ENCODE data around the gene FOXP1. TPM values are rescaled to one million over a fixed set of nuclear protein-coding genes. Genes with fewer than 3 reads are reported as not detected.

Gene FOXP1
- total and polyA plus RNA-seq, 2 experiments from 2014 or later, result 37.4 to 59.9 TPM

DNA sequence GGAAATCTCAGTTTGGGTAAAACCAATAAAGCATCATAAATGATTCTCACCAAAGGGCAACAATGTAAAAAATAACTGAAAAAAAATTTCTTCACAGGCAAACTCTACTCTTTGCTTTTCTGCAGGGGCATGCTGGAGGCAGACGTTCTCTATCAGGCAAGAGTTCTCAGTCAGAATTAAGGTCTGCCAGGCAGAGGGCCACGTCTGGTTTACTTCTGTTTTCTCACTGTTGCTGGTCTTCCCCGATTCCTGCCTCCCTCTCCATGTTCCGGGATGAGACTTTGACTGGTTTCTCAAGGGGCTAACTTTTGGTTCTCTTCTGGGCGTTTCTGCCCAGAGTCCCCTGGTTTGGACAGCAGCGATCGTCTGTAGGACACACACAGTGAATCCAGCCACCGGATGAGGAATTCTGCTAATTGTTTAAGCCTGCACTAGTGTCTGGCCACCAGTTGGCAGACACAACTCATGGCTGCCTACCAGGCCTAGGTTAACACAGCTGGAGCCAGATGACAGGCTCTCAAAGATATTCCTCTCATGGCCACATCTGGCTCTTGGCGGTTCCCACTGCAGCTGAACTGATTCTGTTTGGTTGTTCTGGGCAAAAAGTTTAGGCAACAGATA lies 273.1 kb downstream of the FOXP1 start:
- Histone ChIP-seq H3K9me2 (ENCODE audit: insufficient read depth) (no peaks in the 10 kb centered on the region), H3K36me3 (ENCODE audit: low read depth) (no peaks in the 10 kb centered on the region), H3K27ac (peak overlapping the region; percentile 83), H3K4me3 (peak overlapping the region; percentile 55), H3K9ac (peak overlapping the region; percentile 58), H3K4me1 (ENCODE audit: insufficient read depth) (peaks cover 26% of the 10 kb centered on the region), H3K27me3 (replicated peaks; ENCODE audit: insufficient read depth) (no peaks in the 10 kb centered on the region), H3K4me2 (ENCODE audit: unreplicated experiment) (peak overlapping the region; percentile 81), H2AFZ (peak overlapping the region; percentile 74), H3F3A (ENCODE audit: insufficient read depth) (peaks cover 31% of the 10 kb centered on the region), H3K9me3 (ENCODE audit: low read depth) (no peaks in the 10 kb centered on the region), H3K79me2 (ENCODE audit: insufficient read depth) (peaks cover 3% of the 10 kb centered on the region; the same call in 1 of the 2 replicates), H4K20me1 (ENCODE audit: insufficient read depth) (no peaks in the 10 kb centered on the region)
- 6% methylated on average over 9 of the region's 9 CpGs for WGBS, 2 experiments (ENCODE audit: low coverage in 1 of 2, low lambda C conversion rate in 2 of 2, missing lambda C conversion rate in 2 of 2)
- no peak for TF ChIP-seq EZH2phosphoT487 (IDR thresholded peaks at IDR 0.05; ENCODE audit: insufficient read depth, low read depth)
- TF ChIP-seq EZH2 (IDR thresholded peaks at IDR 0.05; ENCODE audit: insufficient read depth, poor library complexity, severe bottlenecking), result no peak
- in situ Hi-C loops (cut with MboI), result no loop called here
- DNase-seq, result peak; percentile 94

DNA sequence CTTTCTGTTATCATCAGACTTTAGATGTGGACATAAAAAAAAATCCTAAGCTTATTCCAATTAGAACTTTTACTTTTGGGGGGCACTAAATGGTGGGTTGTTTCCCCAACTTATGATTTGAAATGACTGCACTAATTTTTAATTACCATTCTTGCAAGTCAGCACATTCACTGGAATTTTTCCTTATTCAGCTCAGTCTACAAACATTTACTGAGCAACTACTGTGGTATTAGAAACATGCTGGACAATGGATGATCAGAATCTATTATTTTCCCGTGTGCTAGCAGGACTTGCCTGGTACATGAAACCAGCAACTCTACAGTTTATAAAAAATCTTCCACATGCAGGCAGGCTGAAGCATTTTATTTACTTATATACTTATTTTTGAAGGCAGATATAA lies 273.6 kb downstream of the FOXP1 start:
- H4K20me1 ChIP-seq (ENCODE audit: insufficient read depth), result no peaks in the 10 kb centered on the region
- H2AFZ ChIP-seq, result peak overlapping the region; percentile 74; the same call in 1 of the 2 replicates
- WGBS, 2 experiments (ENCODE audit: low coverage in 1 of 2, low lambda C conversion rate in 2 of 2, missing lambda C conversion rate in 2 of 2), result 12 to 17% methylated on average over 1 of the region's 1 CpG
- H3K4me1 ChIP-seq (ENCODE audit: insufficient read depth), result peaks cover 29% of the 10 kb centered on the region
- peak overlapping the region; percentile 83 for H3K27ac ChIP-seq
- H3K4me2 ChIP-seq (ENCODE audit: unreplicated experiment), result peak overlapping the region; percentile 81
- no peaks in the 10 kb centered on the region for H3K9me2 ChIP-seq (ENCODE audit: insufficient read depth)
- peak overlapping the region; percentile 58 for H3K9ac ChIP-seq
- in situ Hi-C loops (cut with MboI), result no loop called here
- no peaks in the 10 kb centered on the region for H3K36me3 ChIP-seq (ENCODE audit: low read depth)
- H3K27me3 ChIP-seq (replicated peaks; ENCODE audit: insufficient read depth), result no peaks in the 10 kb centered on the region
- no peaks in the 10 kb centered on the region for H3K79me2 ChIP-seq (ENCODE audit: insufficient read depth)
- peak overlapping the region; percentile 55 for H3K4me3 ChIP-seq
- DNase-seq, result peak; percentile 57
- no peaks in the 10 kb centered on the region for H3K9me3 ChIP-seq (ENCODE audit: low read depth)
- no peak for TF ChIP-seq EZH2 (IDR thresholded peaks at IDR 0.05; ENCODE audit: insufficient read depth, poor library complexity, severe bottlenecking)
- TF ChIP-seq EZH2phosphoT487 (IDR thresholded peaks at IDR 0.05; ENCODE audit: insufficient read depth, low read depth), result no peak
- H3F3A ChIP-seq (ENCODE audit: insufficient read depth), result peaks cover 31% of the 10 kb centered on the region

DNA sequence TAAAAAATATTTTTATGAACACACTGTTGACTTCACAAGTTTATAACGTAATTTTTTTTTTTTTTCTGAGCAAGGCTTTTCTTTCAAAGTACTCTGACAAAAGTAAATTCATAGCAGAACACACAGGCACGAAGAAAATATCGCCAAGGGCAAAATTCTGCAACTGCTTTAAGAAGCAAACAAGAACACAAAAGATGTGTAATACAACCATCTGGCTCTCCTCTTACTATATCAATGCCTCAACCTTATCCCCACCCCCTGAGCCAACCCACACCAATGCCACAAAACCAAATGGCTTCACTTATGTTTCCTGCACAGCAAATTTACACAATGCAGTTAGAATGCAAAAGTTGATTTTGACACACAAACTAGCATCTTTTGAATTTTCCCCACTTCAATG lies 274.2 kb downstream of the FOXP1 start:
- H3K79me2 ChIP-seq (ENCODE audit: insufficient read depth), result peaks cover 3% of the 10 kb centered on the region; the same call in 1 of the 2 replicates
- peak overlapping the region; percentile 81 for H3K4me2 ChIP-seq (ENCODE audit: unreplicated experiment)
- no peak for TF ChIP-seq EZH2 (IDR thresholded peaks at IDR 0.05; ENCODE audit: insufficient read depth, poor library complexity, severe bottlenecking)
- H3K9me3 ChIP-seq (ENCODE audit: low read depth), result no peaks in the 10 kb centered on the region
- in situ Hi-C loops (cut with MboI), result no loop called here
- H3K27ac ChIP-seq, result peak overlapping the region; percentile 83
- WGBS, 2 experiments (ENCODE audit: low coverage in 1 of 2, low lambda C conversion rate in 2 of 2, missing lambda C conversion rate in 2 of 2), result 91 to 95% methylated on average over 3 of the region's 3 CpGs
- H3F3A ChIP-seq (ENCODE audit: insufficient read depth), result peaks cover 31% of the 10 kb centered on the region
- no peak overlapping the region for H3K4me3 ChIP-seq
- no peaks in the 10 kb centered on the region for H4K20me1 ChIP-seq (ENCODE audit: insufficient read depth)
- no peaks in the 10 kb centered on the region for H3K27me3 ChIP-seq (replicated peaks; ENCODE audit: insufficient read depth)
- no peaks in the 10 kb centered on the region for H3K9me2 ChIP-seq (ENCODE audit: insufficient read depth)
- peak; percentile 31 for DNase-seq
- peaks cover 30% of the 10 kb centered on the region for H3K4me1 ChIP-seq (ENCODE audit: insufficient read depth)
- no peak overlapping the region for H2AFZ ChIP-seq
- H3K36me3 ChIP-seq (ENCODE audit: low read depth), result no peaks in the 10 kb centered on the region
- no peak overlapping the region for H3K9ac ChIP-seq

DNA sequence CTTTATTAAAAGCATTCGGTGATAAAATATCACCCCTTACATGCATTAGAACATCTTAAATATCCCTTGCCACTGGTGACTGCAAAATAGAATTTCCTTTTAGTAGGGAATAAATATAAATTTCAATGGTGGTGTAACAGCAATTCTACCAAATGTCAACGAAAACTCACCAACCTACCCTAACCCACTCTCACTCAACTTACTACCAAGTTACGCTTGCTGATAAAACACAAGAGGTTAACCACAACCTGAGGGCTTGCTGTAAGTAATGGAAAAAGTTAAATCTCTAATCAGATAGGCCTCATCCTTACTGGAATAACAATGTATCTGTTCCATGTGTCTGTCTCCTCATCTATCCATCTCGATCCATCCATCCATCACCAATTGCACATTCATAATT lies 274.7 kb downstream of the FOXP1 start:
- Histone ChIP-seq H3K27ac (no peak overlapping the region), H3K9ac (no peak overlapping the region), H2AFZ (no peak overlapping the region), H3K4me1 (ENCODE audit: insufficient read depth) (peaks cover 30% of the 10 kb centered on the region), H3K27me3 (replicated peaks; ENCODE audit: insufficient read depth) (no peaks in the 10 kb centered on the region), H3K79me2 (ENCODE audit: insufficient read depth) (peaks cover 8% of the 10 kb centered on the region; the same call in 1 of the 2 replicates), H3F3A (ENCODE audit: insufficient read depth) (peaks cover 31% of the 10 kb centered on the region), H3K4me3 (no peak overlapping the region), H4K20me1 (ENCODE audit: insufficient read depth) (no peaks in the 10 kb centered on the region), H3K4me2 (ENCODE audit: unreplicated experiment) (no peak overlapping the region), H3K36me3 (ENCODE audit: low read depth) (no peaks in the 10 kb centered on the region), H3K9me3 (ENCODE audit: low read depth) (no peaks in the 10 kb centered on the region), H3K9me2 (ENCODE audit: insufficient read depth) (no peaks in the 10 kb centered on the region)
- no peak for TF ChIP-seq EZH2 (IDR thresholded peaks at IDR 0.05; ENCODE audit: insufficient read depth, poor library complexity, severe bottlenecking)
- TF ChIP-seq EZH2phosphoT487 (IDR thresholded peaks at IDR 0.05; ENCODE audit: insufficient read depth, low read depth), result no peak
- no peak for DNase-seq
- 93 to 97% methylated on average over 4 of the region's 4 CpGs for WGBS, 2 experiments (ENCODE audit: low coverage in 1 of 2, low lambda C conversion rate in 2 of 2, missing lambda C conversion rate in 2 of 2)
- in situ Hi-C loops (cut with MboI), result no loop called here
